GM19239 (cell line): ENCODE results near the gene SWAP70.
"Not testable (repeated sequence)": the region's sequence is repeated elsewhere in the genome, so short reads cannot be mapped to it uniquely, and the experiment has no call there.

ENCODE experiments used
- DNase-seq: peaks from one replicate; pipeline ENCODE4 v3.0.0; 2011; ENCODE audit warnings: low spot score; ENCODE audit not compliant: insufficient read length
- FAIRE-seq: peaks from 2 replicates; lab custom pipeline; 2011; peaks lifted over from hg19 to GRCh38; lab: Jason Lieb, UNC

Gene SWAP70

GRCh38 chr11:9717040-9717357 is 53.1 kb downstream of the SWAP70 start:
- DNase-seq (no peak), FAIRE-seq (no peak)

GRCh38 chr11:9717719-9718118 is 53.8 kb downstream of the SWAP70 start:
- DNase-seq: no peak
- FAIRE-seq: peak; percentile 23

GRCh38 chr11:9718147-9718546 is 54.3 kb downstream of the SWAP70 start:
- DNase-seq (no peak), FAIRE-seq (peak; percentile 18)

- DNase-seq: no peak
- peak; percentile 56 for FAIRE-seq
These were observed 55.9 kb downstream of the SWAP70 start for GRCh38 chr11:9719566-9720289.

GRCh38 chr11:9720290-9720630 is 56.4 kb downstream of the SWAP70 start:
- peak; percentile 90 for FAIRE-seq
- DNase-seq: no peak

GRCh38 chr11:9722023-9722422 is 58.1 kb downstream of the SWAP70 start:
- FAIRE-seq: peak; percentile 31
- DNase-seq: no peak

GRCh38 chr11:9722893-9723292 is 59.0 kb downstream of the SWAP70 start:
- FAIRE-seq: no peak
- no peak for DNase-seq

- FAIRE-seq (peak; percentile 84), DNase-seq (no peak)
These were observed 62.6 kb downstream of the SWAP70 start for GRCh38 chr11:9726321-9727022.

- FAIRE-seq (peak; percentile 57), DNase-seq (no peak)
These were observed 64.2 kb downstream of the SWAP70 start for GRCh38 chr11:9728058-9728457.

- FAIRE-seq (no peak), DNase-seq (no peak)
These were observed 67.4 kb downstream of the SWAP70 start for GRCh38 chr11:9731256-9731655.

GRCh38 chr11:9732453-9732852 is 68.6 kb downstream of the SWAP70 start:
- no peak for DNase-seq
- FAIRE-seq: no peak

- DNase-seq: no peak
- FAIRE-seq: no peak
These were observed 69.3 kb downstream of the SWAP70 start for GRCh38 chr11:9733212-9733611.

- DNase-seq (no peak), FAIRE-seq (no peak)
These were observed 71.4 kb downstream of the SWAP70 start for GRCh38 chr11:9735236-9735635.

GRCh38 chr11:9735919-9736318 is 72.0 kb downstream of the SWAP70 start:
- DNase-seq: no peak
- FAIRE-seq: peak; percentile 71

GRCh38 chr11:9736365-9736764 is 72.5 kb downstream of the SWAP70 start:
- DNase-seq: no peak
- no peak for FAIRE-seq

- DNase-seq: no peak
- peak; percentile 79 for FAIRE-seq
These were observed 74.2 kb downstream of the SWAP70 start for GRCh38 chr11:9738116-9738515.

GRCh38 chr11:9738707-9739106 is 74.8 kb downstream of the SWAP70 start:
- FAIRE-seq (no peak), DNase-seq (no peak)

GRCh38 chr11:9739123-9739900 is 75.4 kb downstream of the SWAP70 start:
- FAIRE-seq (peak; percentile 52), DNase-seq (no peak)

GRCh38 chr11:9740202-9740883 is 76.5 kb downstream of the SWAP70 start:
- FAIRE-seq (peak; percentile 18), DNase-seq (no peak)

- DNase-seq (no peak), FAIRE-seq (no peak)
These were observed 77.4 kb downstream of the SWAP70 start for GRCh38 chr11:9741260-9741659.

GRCh38 chr11:9743512-9743911 is 79.6 kb downstream of the SWAP70 start:
- not testable (repeated sequence) for FAIRE-seq, DNase-seq
